OCI-LY7 (cell line): Measurements from ENCODE around the gene MTHFSD.

Experiments
- CTCF ChIP-seq: fragments of 200-600 bp; sonication (generic); conservative IDR thresholded peaks from 2 replicates; pipeline ENCODE4 v1.5.1; 2014; ENCODE audit warnings: mild to moderate bottlenecking, antibody characterized with exemption, low read length, moderate library complexity, mixed read lengths
- EZH2phosphoT487 ChIP-seq: fragments of 200-600 bp; sonication (generic); IDR thresholded peaks from 2 replicates; pipeline ENCODE4 v1.6.1; 2018; ENCODE audit warnings: low read depth, borderline replicate concordance, mild to moderate bottlenecking, mixed run types, antibody characterized with exemption, low read length, moderate library complexity, mixed read lengths

GRCh38 chr16:86531191-86531545 lies 23.9 kb downstream of the MTHFSD start:
- TF ChIP-seq CTCF (no peak), EZH2phosphoT487 (no peak)
